Neural cell (in vitro differentiated cells): ENCODE measurements around the gene CAPN10. TPM values are rescaled to one million over a fixed set of nuclear protein-coding genes. Genes with fewer than 3 reads are reported as not detected.

Experiments
- H2AFZ ChIP-seq: fragments of 200-600, 300-800 bp; sonication (generic), shearing (Covaris generic); 2 replicates; pipeline ENCODE4 v1.6.0; 2014; ENCODE audit warnings: low read depth, mild to moderate bottlenecking, antibody characterized with exemption, low read length, moderate library complexity
- H3F3A ChIP-seq: fragments of 200-600 bp; shearing (Covaris generic); 2 replicates; pipeline ENCODE4 v1.6.1; 2016; ENCODE audit warnings: mild to moderate bottlenecking, moderate library complexity, mixed read lengths, antibody characterized with exemption, low read length; ENCODE audit not compliant: insufficient read depth, poor library complexity, severe bottlenecking
- H3K27ac ChIP-seq: fragments of 200-600, 300-800 bp; sonication (generic), shearing (Covaris generic); 2 replicates; pipeline ENCODE4 v1.5.1; 2014; ENCODE audit warnings: mild to moderate bottlenecking, low read length, moderate library complexity
- H3K27me3 ChIP-seq: fragments of 300-800, 200-600 bp; sonication (generic), shearing (Covaris generic); 2 replicates; pipeline ENCODE4 v1.6.0; 2014; ENCODE audit warnings: mild to moderate bottlenecking, low read depth, low read length, moderate library complexity; ENCODE audit not compliant: insufficient read depth
- H3K36me3 ChIP-seq: fragments of 300-800, 200-600 bp; sonication (generic), shearing (Covaris generic); 2 replicates; pipeline ENCODE4 v1.5.1; 2014; ENCODE audit warnings: mild to moderate bottlenecking, antibody characterized with exemption, low read length, moderate library complexity; ENCODE audit not compliant: insufficient read depth
- H3K4me2 ChIP-seq: fragments of 300-800, 200-600 bp; sonication (generic), shearing (Covaris generic); 2 replicates; pipeline ENCODE4 v1.6.0; 2014; ENCODE audit warnings: mild to moderate bottlenecking, low read length
- H3K4me3 ChIP-seq: fragments of 300-800, 200-600 bp; sonication (generic), shearing (Covaris generic); 2 replicates; pipeline ENCODE4 v1.5.1; 2014; ENCODE audit warnings: mild to moderate bottlenecking, low read length, moderate library complexity
- H3K79me2 ChIP-seq: fragments of 200-600 bp; shearing (Covaris generic); replicated peaks from 2 replicates; pipeline ENCODE4 v1.6.0; 2014; ENCODE audit warnings: mild to moderate bottlenecking, low read length, moderate library complexity; ENCODE audit not compliant: insufficient read depth
- H3K9ac ChIP-seq: fragments of 300-800, 200-600 bp; sonication (generic), shearing (Covaris generic); 2 replicates; pipeline ENCODE4 v1.6.1; 2016; ENCODE audit warnings: mild to moderate bottlenecking, low read length, mixed read lengths
- H3K9me2 ChIP-seq: fragments of 200-600 bp; shearing (Covaris generic); 2 replicates; pipeline ENCODE4 v1.6.1; 2016; ENCODE audit warnings: mild to moderate bottlenecking, low read length, mixed read lengths; ENCODE audit not compliant: insufficient read depth
- H3K9me3 ChIP-seq: fragments of 200-600, 300-800 bp; sonication (generic), shearing (Covaris generic); 2 replicates; pipeline ENCODE4 v1.6.1; 2016; ENCODE audit warnings: mild to moderate bottlenecking, mixed run types, low read length, moderate library complexity, mixed read lengths
- H4K20me1 ChIP-seq: fragments of 200-600 bp; shearing (Covaris generic); 2 replicates; pipeline ENCODE4 v1.6.1; 2016; ENCODE audit warnings: mild to moderate bottlenecking, mixed run types; ENCODE audit not compliant: insufficient read depth
- CTCF ChIP-seq: fragments of 450-650 bp; IDR thresholded peaks from 2 replicates; pipeline ENCODE4 v1.5.1; 2014; ENCODE audit warnings: antibody characterized with exemption, mild to moderate bottlenecking, moderate library complexity; ENCODE audit not compliant: poor library complexity, severe bottlenecking
- EP300 ChIP-seq: fragments of 450-650 bp; conservative IDR thresholded peaks from 2 replicates; pipeline ENCODE4 v1.6.1; 2014; ENCODE audit warnings: antibody characterized with exemption, mild to moderate bottlenecking, moderate library complexity; ENCODE audit not compliant: poor library complexity, severe bottlenecking
- EZH2 ChIP-seq: fragments of 200-600, 300-800 bp; shearing (Covaris generic), sonication (generic); IDR thresholded peaks from 2 replicates; pipeline ENCODE4 v1.6.1; 2014; ENCODE audit warnings: antibody characterized with exemption, low read length, borderline replicate concordance, mild to moderate bottlenecking; ENCODE audit not compliant: insufficient read depth, poor library complexity, severe bottlenecking
- MXI1 ChIP-seq: fragments of 450-650 bp; conservative IDR thresholded peaks from 2 replicates; pipeline ENCODE4 v1.6.1; 2014; ENCODE audit warnings: antibody characterized with exemption, mild to moderate bottlenecking; ENCODE audit not compliant: poor library complexity, severe bottlenecking
- POLR2AphosphoS5 ChIP-seq: IDR thresholded peaks from 2 replicates; pipeline ENCODE4 v1.6.1; 2012
- RAD21 ChIP-seq: fragments of 450-650 bp; conservative IDR thresholded peaks from 2 replicates; pipeline ENCODE4 v1.6.1; 2014; ENCODE audit warnings: antibody characterized with exemption, mild to moderate bottlenecking, moderate library complexity
- SMC3 ChIP-seq: fragments of 450-650 bp; conservative IDR thresholded peaks from 2 replicates; pipeline ENCODE4 v1.6.1; 2014; ENCODE audit warnings: antibody characterized with exemption, mild to moderate bottlenecking, moderate library complexity; ENCODE audit not compliant: poor library complexity
- TAF1 ChIP-seq: IDR thresholded peaks from 2 replicates; pipeline ENCODE4 v1.6.1; 2012; ENCODE audit warnings: low read depth
- polyA plus RNA-seq: library from polyadenylated mRNA; depleted of rRNA; stranded (reverse); fragments of >200 nt; gene quantifications from 2 replicates; pipeline ENCODE4 v1.2.3, GENCODE V29; 2014
- TF ChIP-seq, protein P1 (sequence below): IDR thresholded peaks from 2 replicates; pipeline ENCODE4 v1.6.1; 2012; ENCODE audit warnings: borderline replicate concordance

CAPN10 gene
- polyA plus RNA-seq, 1 donor from 2014 or later = 120 TPM

DNA sequence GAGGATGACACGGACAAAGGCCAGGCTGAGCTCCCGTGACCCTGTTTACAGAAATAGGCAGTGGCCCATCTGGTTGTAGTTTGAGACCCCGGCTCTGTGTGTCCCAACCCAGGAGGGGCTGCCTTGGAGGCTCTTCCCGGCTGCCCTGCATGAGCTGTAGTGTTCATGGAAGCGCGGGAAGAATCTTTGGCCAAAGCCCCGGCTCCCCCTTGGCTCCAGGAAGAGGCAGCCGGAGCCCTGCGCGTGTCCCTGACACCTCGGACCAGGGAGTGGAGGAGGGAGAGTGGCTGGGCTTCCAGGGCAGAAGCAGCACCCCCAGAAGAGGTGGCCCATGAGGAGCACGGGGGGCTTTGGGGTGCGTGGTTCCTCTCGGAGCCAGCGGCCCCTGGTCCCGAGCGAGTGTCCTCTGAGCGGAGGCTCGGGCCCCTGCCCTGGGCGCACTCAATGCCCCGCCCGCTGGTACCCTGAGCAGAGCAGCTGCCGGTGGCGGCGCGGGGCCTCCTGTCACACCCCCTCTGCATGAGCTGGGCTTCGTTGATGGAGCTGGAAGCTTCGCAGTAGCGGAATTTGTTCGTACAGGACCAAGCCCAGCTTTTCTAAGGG, 60.5 kb downstream of the CAPN10 start:
- no peaks in the 10 kb centered on the region for H4K20me1 ChIP-seq
- no peaks in the 10 kb centered on the region for H3K79me2 ChIP-seq
- H3K27me3 ChIP-seq = no peaks in the 10 kb centered on the region
- H3K9me3 ChIP-seq = no peaks in the 10 kb centered on the region
- no peak overlapping the region for H2AFZ ChIP-seq
- no peaks in the 10 kb centered on the region for H3F3A ChIP-seq
- H3K9ac ChIP-seq = no peak overlapping the region
- TF ChIP-seq CTCF (no peak), RAD21 (no peak), SMC3 (no peak), EZH2 (no peak), EP300 (no peak), TAF1 (no peak), MXI1 (no peak), POLR2AphosphoS5 (no peak)
- TF ChIP-seq, protein P1, sequence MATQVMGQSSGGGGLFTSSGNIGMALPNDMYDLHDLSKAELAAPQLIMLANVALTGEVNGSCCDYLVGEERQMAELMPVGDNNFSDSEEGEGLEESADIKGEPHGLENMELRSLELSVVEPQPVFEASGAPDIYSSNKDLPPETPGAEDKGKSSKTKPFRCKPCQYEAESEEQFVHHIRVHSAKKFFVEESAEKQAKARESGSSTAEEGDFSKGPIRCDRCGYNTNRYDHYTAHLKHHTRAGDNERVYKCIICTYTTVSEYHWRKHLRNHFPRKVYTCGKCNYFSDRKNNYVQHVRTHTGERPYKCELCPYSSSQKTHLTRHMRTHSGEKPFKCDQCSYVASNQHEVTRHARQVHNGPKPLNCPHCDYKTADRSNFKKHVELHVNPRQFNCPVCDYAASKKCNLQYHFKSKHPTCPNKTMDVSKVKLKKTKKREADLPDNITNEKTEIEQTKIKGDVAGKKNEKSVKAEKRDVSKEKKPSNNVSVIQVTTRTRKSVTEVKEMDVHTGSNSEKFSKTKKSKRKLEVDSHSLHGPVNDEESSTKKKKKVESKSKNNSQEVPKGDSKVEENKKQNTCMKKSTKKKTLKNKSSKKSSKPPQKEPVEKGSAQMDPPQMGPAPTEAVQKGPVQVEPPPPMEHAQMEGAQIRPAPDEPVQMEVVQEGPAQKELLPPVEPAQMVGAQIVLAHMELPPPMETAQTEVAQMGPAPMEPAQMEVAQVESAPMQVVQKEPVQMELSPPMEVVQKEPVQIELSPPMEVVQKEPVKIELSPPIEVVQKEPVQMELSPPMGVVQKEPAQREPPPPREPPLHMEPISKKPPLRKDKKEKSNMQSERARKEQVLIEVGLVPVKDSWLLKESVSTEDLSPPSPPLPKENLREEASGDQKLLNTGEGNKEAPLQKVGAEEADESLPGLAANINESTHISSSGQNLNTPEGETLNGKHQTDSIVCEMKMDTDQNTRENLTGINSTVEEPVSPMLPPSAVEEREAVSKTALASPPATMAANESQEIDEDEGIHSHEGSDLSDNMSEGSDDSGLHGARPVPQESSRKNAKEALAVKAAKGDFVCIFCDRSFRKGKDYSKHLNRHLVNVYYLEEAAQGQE = no peak
- H3K9me2 ChIP-seq = no peaks in the 10 kb centered on the region
- no peaks in the 10 kb centered on the region for H3K36me3 ChIP-seq
- no peak overlapping the region for H3K4me2 ChIP-seq
- H3K27ac ChIP-seq = no peak overlapping the region
- no peak overlapping the region for H3K4me3 ChIP-seq

GRCh38 chr2:240647503-240648154, 61.1 kb downstream of the CAPN10 start:
- Histone ChIP-seq H4K20me1 (no peaks in the 10 kb centered on the region), H3K27me3 (no peaks in the 10 kb centered on the region), H2AFZ (no peak overlapping the region), H3K4me3 (no peak overlapping the region), H3K27ac (no peak overlapping the region), H3K36me3 (no peaks in the 10 kb centered on the region), H3K79me2 (no peaks in the 10 kb centered on the region), H3F3A (no peaks in the 10 kb centered on the region), H3K9ac (no peak overlapping the region), H3K9me3 (no peaks in the 10 kb centered on the region), H3K4me2 (no peak overlapping the region), H3K9me2 (no peaks in the 10 kb centered on the region)
- TF ChIP-seq MXI1 = no peak
- TF ChIP-seq EZH2 = no peak
- TF ChIP-seq RAD21 = no peak
- TF ChIP-seq POLR2AphosphoS5 = no peak
- TF ChIP-seq EP300 = no peak
- no peak for TF ChIP-seq TAF1
- TF ChIP-seq SMC3 = no peak
- TF ChIP-seq CTCF = no peak
- TF ChIP-seq, protein P1 = no peak
